Cardiac muscle cell (in vitro differentiated cells and primary cell): ENCODE results near the gene RAD1. TPM values are rescaled to one million over a fixed set of nuclear protein-coding genes. Genes with fewer than 3 reads are reported as not detected.

Experiments used
- DNase-seq, 2 donors: peaks; one replicate each; pipeline versions ENCODE4 v3.0.0 to v3.0.0-alpha.2; 2010 to 2017; ENCODE audit warnings: low read depth in 1 of 2, low spot score in 1 of 2
- H3K27ac ChIP-seq: fragments of 200-600 bp; sonication (generic); 2 replicates; pipeline ENCODE4 v1.5.1; 2016
- H3K27me3 ChIP-seq: fragments of 200-600 bp; sonication (generic); 2 replicates; pipeline ENCODE4 v1.6.0; 2016; ENCODE audit warnings: control low read depth
- H3K36me3 ChIP-seq: fragments of 200-600 bp; sonication (generic); 2 replicates; pipeline ENCODE4 v1.5.1; 2016; ENCODE audit warnings: control low read depth
- H3K4me1 ChIP-seq: fragments of 200-600 bp; sonication (generic); 2 replicates; pipeline ENCODE4 v1.8.1; 2017; ENCODE audit warnings: low read depth, mild to moderate bottlenecking, mixed run types
- H3K4me3 ChIP-seq: fragments of 200-600 bp; sonication (generic); 2 replicates; pipeline ENCODE4 v1.5.1; 2016; ENCODE audit warnings: mild to moderate bottlenecking
- H3K9me3 ChIP-seq: fragments of 200-600 bp; sonication (generic); 2 replicates; pipeline ENCODE4 v1.5.1; 2017; ENCODE audit warnings: low read depth, mild to moderate bottlenecking, control low read depth
- polyA plus RNA-seq: library from polyadenylated mRNA; unstranded; fragments of >200 nt; fragmentation: Nextera tagmentation; extraction: Ambion mirVana; gene quantifications from 2 replicates; pipeline ENCODE4 v1.2.1, GENCODE V29; 2016
- total RNA-seq: library from RNA; depleted of rRNA; stranded (reverse); fragments of >200 nt; gene quantifications from 2 replicates; pipeline ENCODE4 v1.2.3, GENCODE V29; 2016
- TF ChIP-seq, protein P1 (sequence below): IDR thresholded peaks from 2 replicates; pipeline ENCODE4 v1.5.1; 2012; ENCODE audit warnings: low read depth, mild to moderate bottlenecking, low read length

The RAD1 gene
- total and polyA plus RNA-seq, 2 experiments from 2014 or later, result 14.1 to 35.1 TPM

DNA sequence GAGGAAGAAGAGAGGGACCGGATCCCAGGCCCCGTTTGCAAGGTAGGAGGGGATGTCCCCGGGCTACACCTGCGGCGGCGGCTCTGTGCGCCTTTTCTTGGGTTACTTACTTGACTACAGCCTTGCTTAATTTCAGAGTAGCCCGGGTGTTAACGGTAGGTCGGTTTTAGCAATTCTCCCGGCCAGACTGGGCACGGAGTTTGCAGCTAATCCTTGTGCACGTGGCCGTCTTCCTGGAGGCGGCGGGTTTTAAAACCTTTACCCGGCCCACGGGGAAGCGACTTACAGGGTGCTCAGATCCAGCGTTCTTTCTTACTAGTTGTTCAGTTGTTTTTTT lies 520 bp upstream of the RAD1 start:
- no peaks in the 10 kb centered on the region for H3K9me3 ChIP-seq
- H3K27me3 ChIP-seq, result no peaks in the 10 kb centered on the region
- TF ChIP-seq, protein P1, sequence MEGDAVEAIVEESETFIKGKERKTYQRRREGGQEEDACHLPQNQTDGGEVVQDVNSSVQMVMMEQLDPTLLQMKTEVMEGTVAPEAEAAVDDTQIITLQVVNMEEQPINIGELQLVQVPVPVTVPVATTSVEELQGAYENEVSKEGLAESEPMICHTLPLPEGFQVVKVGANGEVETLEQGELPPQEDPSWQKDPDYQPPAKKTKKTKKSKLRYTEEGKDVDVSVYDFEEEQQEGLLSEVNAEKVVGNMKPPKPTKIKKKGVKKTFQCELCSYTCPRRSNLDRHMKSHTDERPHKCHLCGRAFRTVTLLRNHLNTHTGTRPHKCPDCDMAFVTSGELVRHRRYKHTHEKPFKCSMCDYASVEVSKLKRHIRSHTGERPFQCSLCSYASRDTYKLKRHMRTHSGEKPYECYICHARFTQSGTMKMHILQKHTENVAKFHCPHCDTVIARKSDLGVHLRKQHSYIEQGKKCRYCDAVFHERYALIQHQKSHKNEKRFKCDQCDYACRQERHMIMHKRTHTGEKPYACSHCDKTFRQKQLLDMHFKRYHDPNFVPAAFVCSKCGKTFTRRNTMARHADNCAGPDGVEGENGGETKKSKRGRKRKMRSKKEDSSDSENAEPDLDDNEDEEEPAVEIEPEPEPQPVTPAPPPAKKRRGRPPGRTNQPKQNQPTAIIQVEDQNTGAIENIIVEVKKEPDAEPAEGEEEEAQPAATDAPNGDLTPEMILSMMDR, result no peak
- DNase-seq, result no peak
- peak overlapping the region; percentile 92 for H3K27ac ChIP-seq
- H3K36me3 ChIP-seq, result peaks cover 27% of the 10 kb centered on the region
- peak overlapping the region; percentile 97 for H3K4me3 ChIP-seq
- H3K4me1 ChIP-seq, result peaks cover 12% of the 10 kb centered on the region

DNA sequence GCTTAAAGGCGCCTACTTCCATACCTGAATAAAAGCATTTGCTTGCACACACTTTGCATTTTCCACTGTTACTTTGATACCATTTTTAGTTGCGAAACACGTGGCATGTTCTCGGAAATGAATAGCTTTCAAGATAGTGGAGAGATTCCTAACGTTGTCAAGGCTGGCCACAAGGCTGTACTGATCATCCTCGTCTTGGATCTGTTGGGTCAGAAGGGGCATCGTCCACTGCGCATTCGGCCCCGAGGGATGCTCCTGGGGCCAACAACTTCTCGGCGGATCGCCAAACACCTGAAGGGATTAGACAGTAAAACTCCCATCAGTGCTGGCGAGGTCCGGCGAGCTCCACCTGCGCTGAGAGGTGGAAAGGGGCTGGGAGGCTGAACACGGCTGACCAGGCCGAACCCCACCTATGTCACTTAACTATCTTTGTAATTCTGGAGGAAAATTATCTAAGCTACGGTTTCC lies 599 bp downstream of the RAD1 start:
- TF ChIP-seq, protein P1, result no peak
- Histone ChIP-seq H3K4me1 (peaks cover 12% of the 10 kb centered on the region), H3K27me3 (no peaks in the 10 kb centered on the region), H3K36me3 (peaks cover 22% of the 10 kb centered on the region), H3K4me3 (peak overlapping the region; percentile 97), H3K27ac (peak overlapping the region; percentile 92), H3K9me3 (no peaks in the 10 kb centered on the region)
- DNase-seq, result peak in 1 of 2 donors; percentile 38

DNA sequence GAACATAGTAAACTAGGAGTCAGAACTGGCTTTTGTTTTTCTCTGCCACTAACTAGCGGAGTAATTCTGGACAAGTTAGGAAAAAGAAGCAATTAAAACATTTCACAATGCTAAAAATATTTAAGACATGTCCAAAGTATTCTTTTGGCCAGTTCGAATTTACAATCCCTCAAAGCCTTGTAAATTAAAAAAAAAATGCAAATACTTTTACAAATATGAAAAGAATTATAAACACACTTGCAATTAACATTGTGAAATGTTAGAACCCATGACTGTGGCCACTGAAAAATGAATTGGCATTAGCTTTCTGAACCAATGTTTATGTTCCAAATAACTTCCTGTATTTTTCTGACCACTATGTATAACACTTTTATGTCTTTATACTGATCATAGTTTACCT lies 2.2 kb downstream of the RAD1 start:
- Histone ChIP-seq H3K4me3 (no peak overlapping the region), H3K9me3 (no peaks in the 10 kb centered on the region), H3K36me3 (peaks cover 24% of the 10 kb centered on the region), H3K27me3 (no peaks in the 10 kb centered on the region), H3K27ac (no peak overlapping the region), H3K4me1 (peaks cover 12% of the 10 kb centered on the region)
- no peak for DNase-seq
- TF ChIP-seq, protein P1, result no peak

DNA sequence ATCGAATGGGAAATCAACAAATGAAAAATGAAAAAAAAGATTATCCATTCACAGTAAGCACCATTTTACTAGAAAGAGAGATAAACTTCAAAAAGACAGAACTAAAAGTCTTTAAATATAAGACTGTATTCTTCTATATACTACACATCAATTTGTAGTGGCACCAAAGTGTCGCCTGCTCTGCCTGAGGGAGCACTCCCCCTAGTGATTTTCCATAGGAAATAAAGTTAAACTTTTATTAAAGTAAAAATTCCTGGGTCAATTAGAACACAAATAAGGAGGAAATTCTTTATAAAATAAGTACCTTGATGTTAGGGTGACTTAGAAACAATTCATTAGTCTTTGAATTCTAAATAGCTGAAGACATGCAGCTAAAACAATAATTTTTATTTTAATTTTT lies 9.7 kb downstream of the RAD1 start:
- Histone ChIP-seq H3K4me1 (no peaks in the 10 kb centered on the region), H3K9me3 (no peaks in the 10 kb centered on the region), H3K27ac (no peak overlapping the region), H3K36me3 (peaks cover 14% of the 10 kb centered on the region), H3K4me3 (no peak overlapping the region), H3K27me3 (no peaks in the 10 kb centered on the region)
- DNase-seq, result peak in 1 of 2 donors; percentile 40
- TF ChIP-seq, protein P1, result peak; percentile 54

DNA sequence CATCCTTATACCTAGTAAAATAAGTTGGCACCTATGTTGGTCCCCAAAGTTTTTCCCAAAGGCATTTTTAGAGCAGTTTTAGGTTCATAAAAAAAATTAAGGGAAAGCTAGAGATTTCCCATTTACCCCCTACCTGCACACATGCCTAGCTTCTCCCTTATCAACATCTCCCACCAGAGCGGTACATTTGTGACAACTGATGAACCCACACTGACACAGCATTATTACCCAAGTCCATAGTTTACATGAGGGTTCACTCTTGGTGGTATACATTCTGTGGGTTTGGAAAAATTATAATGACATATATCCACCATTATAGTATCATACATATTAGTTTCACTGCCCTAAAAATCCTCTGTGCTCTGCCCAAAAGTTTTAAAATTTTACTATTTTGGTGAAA lies 12.0 kb downstream of the RAD1 start:
- H3K4me3 ChIP-seq, result no peak overlapping the region
- H3K36me3 ChIP-seq, result peaks cover 6% of the 10 kb centered on the region
- no peaks in the 10 kb centered on the region for H3K27me3 ChIP-seq
- H3K27ac ChIP-seq, result no peak overlapping the region
- no peaks in the 10 kb centered on the region for H3K4me1 ChIP-seq
- H3K9me3 ChIP-seq, result no peaks in the 10 kb centered on the region
- TF ChIP-seq, protein P1, result no peak
- no peak for DNase-seq

DNA sequence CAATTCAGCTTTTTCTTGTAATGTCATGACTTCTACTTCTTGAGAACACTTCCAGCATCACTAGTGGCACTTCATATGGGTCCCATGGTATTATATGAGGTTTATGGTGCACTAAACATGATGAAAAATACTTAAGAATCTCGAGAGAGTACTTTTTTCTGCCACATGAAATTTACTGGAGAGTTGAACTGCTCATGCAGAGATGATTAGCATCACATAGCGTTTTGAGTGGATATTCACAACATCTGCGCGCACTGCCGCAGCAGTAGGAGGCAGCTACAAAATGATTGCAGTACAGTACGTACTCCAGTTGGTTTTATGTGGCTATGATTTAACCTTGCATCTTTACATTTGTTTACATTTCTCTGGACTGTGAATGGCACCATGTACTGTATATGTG lies 14.7 kb downstream of the RAD1 start:
- Histone ChIP-seq H3K4me1 (peaks cover 4% of the 10 kb centered on the region), H3K4me3 (no peak overlapping the region), H3K27me3 (no peaks in the 10 kb centered on the region), H3K9me3 (no peaks in the 10 kb centered on the region), H3K36me3 (no peaks in the 10 kb centered on the region), H3K27ac (no peak overlapping the region)
- TF ChIP-seq, protein P1, result no peak
- no peak for DNase-seq
